IMR-90 (cell line): ENCODE data around the gene TNRC6A. TPM values are rescaled to one million over a fixed set of nuclear protein-coding genes. Genes with fewer than 3 reads are reported as not detected.

Experiments
- ATAC-seq: fragments of 200-7000 bp; cut with Tn5 transposase; 2 replicates; pipeline ENCODE4 v1.9.1; 2020; ENCODE audit warnings: low read depth, mild to moderate bottlenecking, moderate library complexity
- BruUV-seq: library from RNA; stranded (reverse); fragments of 400-500 nt; replicated peaks from 2 replicates; lab custom pipeline; 2021; lab: Mats Ljungman, UMichigan
- CTCF ChIA-PET: fragments of 300-600 bp; formaldehyde crosslinking; extraction: SDS; loops from one replicate; lab custom pipeline; 2021; ENCODE audit warnings: antibody characterized with exemption; lab: Yijun Ruan, JAX
- POLR2A ChIA-PET: fragments of 300-600 bp; sonication (Branson Sonifier 250); formaldehyde crosslinking; loops from one replicate; lab custom pipeline; 2022; ENCODE audit warnings: antibody characterized with exemption; ENCODE audit not compliant: unreplicated experiment; lab: Charles Lee
- DNase-seq: peaks from one replicate; pipeline ENCODE4 v3.0.0; 2013
- H2AFZ ChIP-seq: replicated peaks from 2 replicates; pipeline ENCODE3; 2013; ENCODE audit warnings: low read length, mild to moderate bottlenecking; ENCODE audit not compliant: poor library complexity
- H2AK5ac ChIP-seq: 2 replicates; pipeline ENCODE4 v1.6.1; 2013; ENCODE audit warnings: low read depth, low read length, inconsistent platforms
- H2AK9ac ChIP-seq: replicated peaks from 2 replicates; pipeline ENCODE3; 2013; ENCODE audit warnings: mild to moderate bottlenecking, low read depth, low read length, moderate library complexity; ENCODE audit not compliant: poor library complexity
- H2BK120ac ChIP-seq: 2 replicates; pipeline ENCODE4 v1.6.1; 2013; ENCODE audit warnings: low read depth, low read length, inconsistent platforms
- H2BK15ac ChIP-seq: 3 replicates; pipeline ENCODE4 v1.6.1; 2013; ENCODE audit warnings: low read depth, low read length, inconsistent platforms
- H2BK20ac ChIP-seq: 2 replicates; pipeline ENCODE4 v1.6.1; 2013; ENCODE audit warnings: low read depth, mild to moderate bottlenecking, inconsistent platforms, low read length, moderate library complexity
- H2BK5ac ChIP-seq: 2 replicates; pipeline ENCODE4 v1.6.1; 2013; ENCODE audit warnings: mild to moderate bottlenecking, low read depth, low read length, inconsistent platforms; ENCODE audit not compliant: poor library complexity, severe bottlenecking
- H3K14ac ChIP-seq: replicated peaks from 2 replicates; pipeline ENCODE4 v1.6.1; 2013; ENCODE audit warnings: low read depth, low read length, inconsistent platforms
- H3K18ac ChIP-seq: 2 replicates; pipeline ENCODE4 v1.6.1; 2013; ENCODE audit warnings: low read depth, low read length, control low read depth
- H3K23ac ChIP-seq: 2 replicates; pipeline ENCODE4 v1.6.1; 2013; ENCODE audit warnings: low read depth, low read length, inconsistent platforms
- H3K27ac ChIP-seq: 2 replicates; pipeline ENCODE4 v1.5.1; 2013; ENCODE audit warnings: mild to moderate bottlenecking, control low read depth, low read length; ENCODE audit not compliant: insufficient read depth
- H3K27me3 ChIP-seq: 2 replicates; pipeline ENCODE4 v1.6.1; 2013; ENCODE audit warnings: low read length; ENCODE audit not compliant: control insufficient read depth, insufficient read depth
- H3K36me3 ChIP-seq: 2 replicates; pipeline ENCODE4 v1.6.1; 2013; ENCODE audit warnings: low read length, mixed read lengths; ENCODE audit not compliant: control insufficient read depth, insufficient read depth
- H3K4ac ChIP-seq: 2 replicates; pipeline ENCODE4 v1.6.1; 2013; ENCODE audit warnings: low read depth, low read length, inconsistent platforms
- H3K4me1 ChIP-seq: 2 replicates; pipeline ENCODE4 v1.6.1; 2013; ENCODE audit warnings: low read length, mixed read lengths; ENCODE audit not compliant: control insufficient read depth, insufficient read depth
- H3K4me2 ChIP-seq: 2 replicates; pipeline ENCODE4 v1.6.1; 2013; ENCODE audit warnings: low read depth, mild to moderate bottlenecking, control low read depth, low read length, moderate library complexity
- H3K4me3 ChIP-seq: 2 replicates; pipeline ENCODE4 v1.5.1; 2013; ENCODE audit warnings: low read depth, mild to moderate bottlenecking, control low read depth, low read length, moderate library complexity; ENCODE audit not compliant: insufficient read depth
- H3K56ac ChIP-seq: 2 replicates; pipeline ENCODE4 v1.6.1; 2013; ENCODE audit warnings: low read length, inconsistent platforms; ENCODE audit not compliant: insufficient read depth; ENCODE audit errors: extremely low read depth
- H3K79me1 ChIP-seq, 2 experiments: 2 replicates each; pipeline ENCODE4 v1.6.1; 2013; ENCODE audit warnings: low read length in 2 of 2, inconsistent platforms in 1 of 2, low read depth in 1 of 2
- H3K9ac ChIP-seq: 2 replicates; pipeline ENCODE4 v1.6.1; 2013; ENCODE audit warnings: low read depth, low read length, control low read depth
- H3K9me1 ChIP-seq: 2 replicates; pipeline ENCODE4 v1.6.1; 2013; ENCODE audit warnings: low read length, inconsistent platforms; ENCODE audit not compliant: insufficient read depth
- H3K9me3 ChIP-seq: 2 replicates; pipeline ENCODE4 v1.6.1; 2013; ENCODE audit warnings: low read length; ENCODE audit not compliant: control insufficient read depth, insufficient read depth
- H4K20me1 ChIP-seq: 2 replicates; pipeline ENCODE4 v1.6.1; 2013; ENCODE audit warnings: low read length, inconsistent platforms; ENCODE audit not compliant: insufficient read depth
- H4K5ac ChIP-seq: 2 replicates; pipeline ENCODE4 v1.6.1; 2013; ENCODE audit warnings: mild to moderate bottlenecking, low read depth, low read length, control low read depth
- H4K8ac ChIP-seq, 2 experiments: 2 replicates each; pipeline ENCODE4 v1.6.1; 2013; ENCODE audit warnings: low read depth in 2 of 2, low read length in 2 of 2, control low read depth in 1 of 2, inconsistent platforms in 1 of 2
- H4K91ac ChIP-seq: 2 replicates; pipeline ENCODE4 v1.6.1; 2013; ENCODE audit warnings: low read depth, low read length, inconsistent platforms; ENCODE audit not compliant: insufficient read depth
- MAFK ChIP-seq: IDR thresholded peaks from 2 replicates; pipeline ENCODE4 v1.6.1; 2012; ENCODE audit warnings: low read depth, low read length, improper control_type of control experiment
- WGBS, 2 experiments: methylation state at CpG; one replicate each; pipeline versions ENCODE4 v1.1.5 to v1.1.7; 2013; ENCODE audit warnings: missing lambda C conversion rate in 2 of 2; ENCODE audit not compliant: insufficient read length in 1 of 2; ENCODE audit errors: extremely low coverage in 2 of 2; 5-methylcytosine and 5-hydroxymethylcytosine counted together
- dilution Hi-C: fragments of 300-500 bp; cut with HindIII; formaldehyde crosslinking; loops from one replicate; pipeline ENCODE4 v1.14.3; 2018; ENCODE audit warnings: low sequenced_read_pairs; ENCODE audit not compliant: unreplicated experiment
- in situ Hi-C: fragments of 300-500 bp; cut with MboI; formaldehyde crosslinking; loops from 3 replicates; pipeline ENCODE4 v1.14.3; 2019; ENCODE audit warnings: low sequenced_read_pairs, inconsistent platforms, mixed read lengths
- intact Hi-C: fragments of 100-400 bp; cut with micrococcal nuclease; formaldehyde crosslinking; loops from 2 replicates; pipeline ENCODE4 v1.10.0; 2022
- polyA plus RNA-seq, 3 experiments: library from polyadenylated mRNA; depleted of rRNA; stranded (reverse); fragments of >200 nt; gene quantifications; 2 replicates each; pipeline ENCODE4 v1.2.3, GENCODE V29; 2012; ENCODE audit warnings: low replicate concordance in 1 of 3
- total RNA-seq: library from RNA; depleted of rRNA; stranded (reverse); fragments of >200 nt; gene quantifications from 2 replicates; pipeline ENCODE4 v1.2.3, GENCODE V29; 2012

Gene TNRC6A
- total and polyA plus RNA-seq, 2 of the 4 experiments (the other 2 are of a cell fraction): 32.4 to 42.3 TPM

GRCh38 chr16:24816688-24817087, 87.2 kb downstream of the TNRC6A start:
- H2AK9ac ChIP-seq: no peak overlapping the region
- H2AFZ ChIP-seq: no peak overlapping the region
- WGBS, 2 experiments: no CpG with 5 or more reads among the region's 6 CpGs
- CTCF ChIA-PET: interaction anchor here (1.2 kb wide), 1 partner anchor 8 kb away, joined by 3 read pairs; no protein-coding TSS in a partner anchor
- H3K27ac ChIP-seq: no peak overlapping the region
- H3K9me1 ChIP-seq: peaks cover 8% of the 10 kb centered on the region; the same call in 1 of the 2 replicates
- no peaks in the 10 kb centered on the region for H3K27me3 ChIP-seq
- peaks cover 7% of the 10 kb centered on the region; the same call in 1 of the 2 replicates for H3K4me1 ChIP-seq
- H2AK5ac ChIP-seq: no peak overlapping the region
- no peak overlapping the region for H3K4ac ChIP-seq
- peaks cover 69% of the 10 kb centered on the region for H3K36me3 ChIP-seq
- no peak overlapping the region for H3K18ac ChIP-seq
- peaks cover 20 to 24% of the 10 kb centered on the region in 2 experiments; a peak in 3 of 4 replicates for H3K79me1 ChIP-seq
- no peak overlapping the region for H3K14ac ChIP-seq
- H4K5ac ChIP-seq: no peak overlapping the region
- H2BK5ac ChIP-seq: no peak overlapping the region
- H4K8ac ChIP-seq: no peak overlapping the region
- no peak overlapping the region for H2BK20ac ChIP-seq
- no peaks in the 10 kb centered on the region for H4K20me1 ChIP-seq
- in situ Hi-C loops (no loop called here), dilution Hi-C loops (no loop called here), intact Hi-C loops (no loop called here)
- H3K9ac ChIP-seq: no peak overlapping the region
- no peak overlapping the region for H2BK120ac ChIP-seq
- ATAC-seq (no peak), DNase-seq (no peak)
- H3K56ac ChIP-seq: no peak overlapping the region
- no peak overlapping the region for H3K4me3 ChIP-seq
- POLR2A ChIA-PET: no interaction called here
- H3K23ac ChIP-seq: no peak overlapping the region
- H3K4me2 ChIP-seq: no peak overlapping the region
- H4K91ac ChIP-seq: no peak overlapping the region
- TF ChIP-seq MAFK: no peak
- no peak overlapping the region for H2BK15ac ChIP-seq
- no TSS peak for BruUV-seq
- no peaks in the 10 kb centered on the region for H3K9me3 ChIP-seq
